Measurements from ENCODE around the gene MAP3K20.

The MAP3K20 gene

DNA sequence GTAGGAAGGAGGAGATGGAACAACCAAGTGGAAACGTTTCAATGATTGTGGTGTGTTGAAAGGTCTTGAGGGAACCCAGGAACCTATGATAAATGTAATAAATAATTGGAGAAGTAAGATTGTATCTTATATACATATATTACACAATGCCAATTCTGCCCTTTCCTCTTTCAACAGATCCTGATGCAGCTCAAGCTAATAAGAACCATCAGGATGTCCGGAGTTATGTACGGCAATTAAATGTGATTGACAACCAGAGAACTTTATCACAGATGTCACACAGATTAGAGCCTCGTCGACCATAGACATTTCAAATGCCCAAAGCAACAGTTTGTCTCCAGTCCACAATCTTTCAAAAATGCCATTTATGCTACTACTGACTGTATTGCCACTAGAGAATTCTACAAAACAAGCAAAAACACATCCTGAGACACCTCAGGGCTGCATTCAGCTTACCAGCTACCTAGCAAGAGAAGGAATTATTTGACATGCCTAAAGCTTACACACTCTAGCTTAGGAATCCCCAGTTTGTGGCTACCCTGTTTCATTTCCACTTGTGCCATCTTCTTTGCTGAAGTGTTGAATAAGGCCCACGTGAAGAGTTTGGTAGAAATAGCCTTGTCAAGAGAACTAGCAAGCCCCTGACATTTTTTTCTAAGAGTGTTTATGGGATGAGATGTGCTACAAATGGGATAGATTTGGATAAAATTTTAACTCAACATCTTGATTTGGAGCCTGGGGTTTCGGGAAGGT lies 24.0 kb upstream of the MAP3K20 start:
- no peak for DNase-seq

GRCh38 chr2:173053043-173053699 lies 22.5 kb upstream of the MAP3K20 start:
- no peak for DNase-seq

GRCh38 chr2:173054466-173054865 lies 21.2 kb upstream of the MAP3K20 start:
- DNase-seq: no peak

DNA sequence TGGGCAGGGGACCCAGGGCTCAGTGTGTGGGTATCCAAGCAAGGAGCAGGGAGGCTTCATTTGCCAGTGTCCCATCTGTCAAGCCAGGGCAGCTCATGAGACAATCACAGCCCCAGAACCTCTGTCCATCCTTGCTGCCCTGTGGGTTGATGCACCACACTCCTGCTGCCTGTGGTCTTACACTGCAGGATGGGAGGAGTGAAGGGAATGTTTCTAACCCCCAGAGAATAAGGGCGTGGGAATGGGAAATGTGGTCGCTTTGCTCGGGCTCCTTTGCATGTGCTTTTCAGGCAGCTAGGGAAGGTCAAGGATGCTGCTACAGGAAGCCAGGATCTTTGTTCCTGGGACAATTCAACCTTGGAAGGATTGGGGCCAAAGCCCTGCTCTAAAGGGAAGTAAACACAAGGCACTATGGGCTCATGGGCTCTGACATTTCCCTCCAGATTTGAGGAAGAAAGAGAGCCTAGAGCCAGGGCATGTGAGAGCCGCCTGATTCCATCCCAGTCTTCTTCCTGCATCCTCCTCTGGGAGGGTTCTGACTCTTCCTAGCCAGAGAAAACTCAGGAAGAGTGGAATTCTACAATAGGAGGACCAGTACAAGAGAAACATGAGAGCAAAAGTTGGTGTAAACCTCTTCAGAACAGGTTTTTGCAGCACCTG lies 18.8 kb upstream of the MAP3K20 start:
- no peak for DNase-seq

DNA sequence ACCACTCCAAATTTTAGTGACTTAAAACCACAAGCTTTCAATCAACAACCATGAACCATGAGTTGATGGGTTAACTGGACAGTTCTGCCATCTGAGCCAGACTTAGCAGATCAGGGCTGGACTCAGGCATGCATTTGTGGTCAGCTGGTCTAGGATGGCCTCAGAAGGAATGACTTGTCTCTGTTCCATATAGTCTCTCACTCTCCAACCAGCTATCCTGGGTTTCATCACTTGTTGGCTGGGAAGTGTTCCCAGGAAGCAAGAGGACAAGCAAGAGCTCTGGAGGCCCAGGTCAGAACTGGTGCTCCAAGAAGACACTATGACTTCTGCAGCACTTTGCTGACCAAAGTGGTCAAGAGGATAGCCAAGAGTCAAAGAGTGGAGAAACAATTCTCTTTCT lies 17.5 kb upstream of the MAP3K20 start:
- DNase-seq: no peak

- DNase-seq: no peak
These were observed 17.0 kb upstream of the MAP3K20 start for GRCh38 chr2:173058673-173059072.

DNA sequence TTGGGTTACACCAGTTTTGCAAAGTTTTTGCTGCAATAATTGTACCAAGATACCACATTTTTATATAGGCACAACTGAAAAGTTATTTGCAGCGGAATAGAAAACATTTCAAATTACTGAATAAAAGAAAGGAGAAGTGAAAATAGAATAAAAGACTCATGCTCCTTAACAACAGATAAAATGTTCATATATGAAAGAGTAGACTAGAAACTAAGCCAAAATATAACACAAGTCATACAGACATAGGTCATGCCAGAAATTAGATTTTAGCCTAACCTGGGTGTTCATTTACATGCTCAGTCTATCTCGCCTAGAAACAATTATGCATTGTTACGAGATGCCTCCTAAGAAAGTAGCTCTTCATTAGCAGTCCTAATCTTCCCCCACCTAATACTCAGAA lies 16.4 kb upstream of the MAP3K20 start:
- DNase-seq: no peak

- DNase-seq: no peak
These were observed 15.6 kb upstream of the MAP3K20 start for GRCh38 chr2:173059971-173060461.

GRCh38 chr2:173062801-173063200 lies 12.8 kb upstream of the MAP3K20 start:
- DNase-seq: no peak

- no peak for DNase-seq
These were observed 11.4 kb upstream of the MAP3K20 start for GRCh38 chr2:173064151-173064805.

- no peak for DNase-seq
These were observed 8.6 kb upstream of the MAP3K20 start for GRCh38 chr2:173066887-173067676.

DNA sequence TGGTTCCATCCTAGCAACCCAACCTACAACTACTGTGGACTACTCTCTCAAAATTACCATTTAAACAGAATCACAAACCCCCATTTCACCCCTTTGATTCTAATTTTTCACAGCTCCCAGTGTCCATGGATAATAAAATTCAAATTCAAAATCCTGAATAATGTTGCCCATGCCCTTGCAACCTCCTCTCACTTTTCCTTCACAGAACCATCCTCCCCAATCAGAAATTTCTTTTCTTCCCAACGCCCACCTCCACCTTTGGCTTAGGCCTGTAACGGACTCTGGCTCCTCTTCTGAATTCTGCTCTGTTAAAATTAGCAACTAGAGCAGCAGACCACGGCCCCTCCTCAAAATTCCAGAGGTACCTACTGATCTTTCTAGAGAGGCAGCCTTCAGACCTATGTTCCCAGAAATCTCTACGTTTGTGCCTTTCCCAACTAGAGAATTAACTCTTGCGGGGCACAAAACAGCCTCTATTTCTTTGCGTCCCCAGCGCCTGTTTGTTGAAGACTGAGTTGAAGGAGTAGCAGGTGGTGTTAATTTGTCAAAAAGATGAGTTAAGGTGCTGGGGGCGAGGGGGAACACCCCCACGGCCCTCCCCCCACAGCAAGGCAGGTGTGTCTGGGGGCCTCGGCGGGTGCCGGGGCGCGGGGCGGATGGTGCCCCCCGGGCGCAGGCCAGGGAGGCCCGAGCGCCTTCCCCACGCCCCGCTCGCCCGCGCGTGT lies 428 bp upstream of the MAP3K20 start:
- no peak for DNase-seq

GRCh38 chr2:173076581-173077345 lies 1.1 kb downstream of the MAP3K20 start:
- DNase-seq: peak; percentile 29

DNA sequence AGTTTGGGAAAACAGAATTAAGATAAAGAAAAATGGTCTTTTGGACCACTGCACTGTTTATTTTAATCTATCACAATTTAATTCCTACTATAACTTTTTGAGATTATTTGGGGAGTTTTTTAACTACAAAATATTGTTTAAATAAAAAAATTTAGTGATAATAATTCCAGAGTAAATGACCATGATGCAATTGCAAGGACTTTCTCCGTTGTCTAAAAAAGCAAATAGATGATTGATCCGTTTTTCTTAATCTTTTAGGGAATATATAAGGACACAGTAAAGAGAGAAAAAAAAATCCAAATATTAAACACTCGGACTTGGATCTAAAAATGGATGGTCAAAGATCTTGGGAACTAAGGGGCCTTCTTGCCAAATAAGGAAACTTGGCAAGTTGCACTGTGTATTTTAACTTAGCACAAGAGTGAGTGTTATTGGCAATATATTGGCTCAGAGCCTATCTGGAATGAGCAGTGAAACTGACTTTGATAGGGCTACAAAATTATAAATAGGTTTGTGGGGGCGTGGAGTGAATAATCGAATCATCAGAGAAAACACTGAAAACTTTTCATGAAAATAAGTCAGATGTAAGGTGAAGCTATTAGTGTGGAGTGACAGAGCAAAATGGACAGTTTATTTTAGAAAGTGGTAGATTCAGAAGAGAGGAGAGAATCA lies 2.0 kb downstream of the MAP3K20 start:
- DNase-seq: no peak

DNA sequence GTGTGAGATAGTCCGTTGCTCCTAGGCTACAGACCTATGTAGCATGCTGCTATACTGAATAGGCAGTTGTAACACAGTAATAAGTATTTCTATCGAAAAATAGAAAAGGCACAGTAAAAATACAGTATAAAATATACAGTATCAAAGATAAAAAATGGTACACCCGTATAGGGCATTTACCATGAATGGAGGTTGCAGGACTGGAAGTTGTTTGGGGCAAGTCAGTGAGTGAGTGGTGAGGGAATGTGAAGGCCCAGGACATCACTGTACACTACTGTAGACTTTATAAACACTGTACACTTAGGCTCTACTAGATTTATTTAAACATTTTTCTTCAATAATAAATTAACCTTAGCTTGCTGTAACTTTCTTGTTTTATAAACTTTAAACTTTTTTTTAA lies 3.5 kb downstream of the MAP3K20 start:
- DNase-seq: no peak

DNA sequence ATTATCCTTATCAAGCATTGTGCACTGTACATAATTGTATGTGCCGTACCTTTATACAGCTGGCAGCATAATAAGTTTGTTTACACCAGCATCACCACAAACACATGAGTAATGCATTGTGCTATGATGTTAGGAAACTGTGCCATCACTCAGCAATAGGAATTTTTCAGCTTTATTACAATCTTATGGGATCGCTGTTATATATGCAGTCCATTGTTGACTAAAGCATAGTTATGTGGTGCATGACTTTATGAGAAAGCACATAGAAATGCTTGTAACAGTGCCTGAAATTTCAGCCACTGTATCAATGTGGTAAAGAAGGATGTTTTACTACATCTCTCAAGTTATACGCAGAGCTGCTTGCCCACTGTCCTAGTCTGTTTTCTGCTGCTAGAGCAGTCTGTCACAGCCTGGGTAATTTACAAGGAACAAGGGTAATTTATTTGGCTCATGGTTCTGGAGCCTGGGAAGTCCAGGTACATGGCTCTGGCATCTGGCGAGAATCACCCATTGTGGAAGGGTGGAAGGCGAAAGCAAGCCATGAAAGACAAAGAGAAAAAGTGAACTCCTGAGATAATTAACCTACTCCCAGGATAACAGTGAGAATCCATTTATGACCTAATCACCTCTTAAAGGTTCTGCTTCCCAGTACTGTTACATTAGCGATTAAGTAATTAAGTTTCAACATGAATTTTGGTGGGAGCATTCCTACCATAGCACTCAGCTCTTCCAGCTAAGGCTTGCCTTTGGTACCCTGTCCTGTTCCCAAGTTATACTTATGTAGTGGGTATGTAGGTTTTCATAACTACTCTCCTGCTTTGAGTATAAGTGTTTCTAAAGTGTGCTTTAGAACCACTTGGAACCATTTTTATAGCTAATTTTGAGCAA lies 4.6 kb downstream of the MAP3K20 start:
- no peak for DNase-seq

- DNase-seq: no peak
These were observed 11.0 kb downstream of the MAP3K20 start for GRCh38 chr2:173086518-173087213.

DNA sequence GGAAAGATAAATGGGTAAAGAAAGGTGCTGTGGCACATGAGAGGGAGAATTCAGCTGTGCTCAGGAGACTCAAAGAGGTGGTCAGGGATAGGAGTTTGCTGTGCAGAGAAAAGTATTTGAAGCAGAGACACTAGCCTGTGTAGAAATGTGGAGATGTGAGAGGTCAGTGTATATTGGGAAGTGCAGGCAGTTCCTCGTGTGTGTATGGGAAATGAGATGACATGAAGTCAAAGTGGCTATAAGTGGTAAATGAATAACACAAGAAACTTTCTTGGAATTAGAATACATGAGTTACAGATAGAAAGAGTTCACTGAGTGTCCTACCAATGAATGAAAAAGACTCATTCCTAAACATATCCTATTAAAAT lies 11.6 kb downstream of the MAP3K20 start:
- DNase-seq: no peak

Measured in CD4-positive, alpha-beta T cell treated with Interleukin-15 for 1 hour (primary cell).